Measurements from ENCODE around the gene SLC38A5.
A peak's percentile ranks its signal among the peaks of the same experiment; 100 is the strongest.
"Not testable (repeated sequence)": the region's sequence is repeated elsewhere in the genome, so short reads cannot be mapped to it uniquely, and the experiment has no call there.

Gene SLC38A5

DNA sequence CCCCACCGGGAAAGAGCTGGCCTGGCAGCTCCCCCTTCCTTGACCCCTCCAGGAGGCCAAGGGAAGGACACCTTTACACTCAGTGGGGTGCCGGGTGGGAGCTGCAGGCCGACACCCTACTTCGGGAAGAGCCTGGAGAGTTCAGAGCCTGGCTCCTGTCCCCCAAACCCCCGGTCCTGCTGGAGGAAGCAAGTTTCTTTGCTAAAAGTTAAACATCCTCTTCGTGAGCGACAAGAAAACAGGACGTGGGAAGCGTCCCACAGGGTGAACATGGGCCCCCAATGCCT lies 3.6 kb upstream of the SLC38A5 start:
- no peak for DNase-seq
- in situ Hi-C loops (cut with HindIII; ENCODE audit: low pct_ligation_motif_present, low pct_unique_long_range_greater_than_20kb, low sequenced_read_pairs) = no loop called here

DNA sequence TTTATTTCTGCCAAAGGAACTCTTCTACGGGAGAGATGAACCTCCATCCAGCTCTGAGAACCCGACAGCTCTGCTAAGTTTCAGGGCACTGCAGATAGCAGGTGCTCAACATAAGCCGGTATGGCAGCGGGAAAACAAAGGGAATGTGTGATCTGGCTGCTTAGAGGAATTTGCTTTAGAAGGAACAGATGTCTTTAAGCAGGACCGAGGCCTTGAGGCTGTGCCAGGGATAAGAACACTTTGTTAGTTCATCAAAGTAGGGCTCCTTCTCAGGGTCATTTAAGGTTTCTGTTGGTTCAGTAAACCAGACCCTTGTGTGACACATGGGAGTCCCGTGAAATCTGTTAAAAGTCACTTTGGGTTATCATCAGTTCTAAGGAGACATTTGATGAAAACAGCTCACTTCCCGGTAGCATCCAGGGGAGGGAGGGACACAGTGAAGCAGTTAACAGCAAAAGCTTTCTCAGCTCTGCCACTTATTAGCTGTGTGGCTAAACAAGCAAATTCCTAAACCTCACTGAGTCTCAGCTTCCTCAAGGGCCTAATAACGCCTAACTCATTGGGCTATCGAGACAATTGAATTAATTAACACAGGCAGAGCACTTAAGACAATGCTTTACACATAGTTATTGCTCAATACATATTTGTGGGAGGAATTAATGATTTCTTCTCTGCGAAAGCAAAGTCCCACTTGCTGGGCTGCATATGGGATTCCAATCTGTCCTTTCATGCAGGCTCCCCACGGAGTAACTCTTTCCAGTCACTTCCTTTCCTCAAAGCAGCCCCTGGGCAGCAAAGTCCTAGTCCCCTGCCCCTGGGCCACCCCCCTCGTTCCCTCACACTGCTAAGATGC lies 3.0 kb upstream of the SLC38A5 start:
- DNase-seq = no peak
- in situ Hi-C loops (cut with HindIII; ENCODE audit: low pct_ligation_motif_present, low pct_unique_long_range_greater_than_20kb, low sequenced_read_pairs) = no loop called here

DNA sequence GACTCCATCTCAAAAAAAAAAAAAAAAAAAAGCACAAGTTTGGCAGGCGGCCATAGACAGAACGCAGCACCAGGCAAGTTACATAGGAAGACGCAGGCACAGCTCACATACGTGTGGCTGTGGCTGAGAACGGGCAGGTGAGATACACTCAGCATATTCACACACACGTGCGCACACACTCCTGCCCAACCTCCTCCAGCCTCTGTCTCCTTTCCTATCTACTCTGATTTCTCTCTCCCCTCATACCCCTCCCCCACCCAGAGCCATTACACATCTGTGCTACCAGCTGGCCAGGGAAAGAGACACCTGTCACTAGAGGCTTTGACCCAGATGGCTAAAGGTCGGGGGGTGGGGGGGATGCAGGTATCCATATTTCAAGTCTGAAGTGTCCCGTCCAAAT lies 2.2 kb upstream of the SLC38A5 start:
- DNase-seq = no peak
- in situ Hi-C loops (cut with HindIII; ENCODE audit: low pct_ligation_motif_present, low pct_unique_long_range_greater_than_20kb, low sequenced_read_pairs) = no loop called here

DNA sequence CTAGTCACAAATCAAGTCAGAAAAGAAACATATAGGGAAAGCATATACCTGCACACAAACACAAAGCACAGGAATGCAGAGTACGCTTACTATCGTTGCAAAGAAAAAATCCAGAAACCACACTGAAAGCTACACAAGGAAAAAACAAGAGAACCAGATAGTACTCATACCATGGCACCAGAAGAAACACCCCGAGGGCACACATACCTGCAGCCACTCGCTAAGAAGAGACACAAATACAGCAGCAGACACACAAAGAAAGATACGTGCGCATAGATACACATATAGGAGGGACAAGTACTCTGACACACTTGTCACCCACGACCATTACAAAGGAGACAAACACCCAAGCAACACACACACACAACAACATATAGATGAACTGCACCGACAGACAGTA lies 1.4 kb upstream of the SLC38A5 start:
- in situ Hi-C loops (cut with HindIII; ENCODE audit: low pct_ligation_motif_present, low pct_unique_long_range_greater_than_20kb, low sequenced_read_pairs) = no loop called here
- no peak for DNase-seq

DNA sequence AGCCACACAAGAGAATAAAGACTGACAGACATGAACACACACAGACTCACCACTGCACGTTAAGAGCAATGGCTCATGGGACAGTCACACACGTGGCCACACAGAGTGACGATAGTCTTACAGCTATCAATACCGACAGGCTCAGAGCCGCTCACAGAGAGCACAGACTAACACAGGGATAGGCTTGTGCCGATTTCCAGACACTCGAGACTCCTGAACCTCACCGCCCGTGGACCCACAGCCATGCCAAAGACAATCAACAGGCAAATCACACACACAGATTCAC lies 716 bp upstream of the SLC38A5 start:
- in situ Hi-C loops (cut with HindIII; ENCODE audit: low pct_ligation_motif_present, low pct_unique_long_range_greater_than_20kb, low sequenced_read_pairs) = no loop called here

DNA sequence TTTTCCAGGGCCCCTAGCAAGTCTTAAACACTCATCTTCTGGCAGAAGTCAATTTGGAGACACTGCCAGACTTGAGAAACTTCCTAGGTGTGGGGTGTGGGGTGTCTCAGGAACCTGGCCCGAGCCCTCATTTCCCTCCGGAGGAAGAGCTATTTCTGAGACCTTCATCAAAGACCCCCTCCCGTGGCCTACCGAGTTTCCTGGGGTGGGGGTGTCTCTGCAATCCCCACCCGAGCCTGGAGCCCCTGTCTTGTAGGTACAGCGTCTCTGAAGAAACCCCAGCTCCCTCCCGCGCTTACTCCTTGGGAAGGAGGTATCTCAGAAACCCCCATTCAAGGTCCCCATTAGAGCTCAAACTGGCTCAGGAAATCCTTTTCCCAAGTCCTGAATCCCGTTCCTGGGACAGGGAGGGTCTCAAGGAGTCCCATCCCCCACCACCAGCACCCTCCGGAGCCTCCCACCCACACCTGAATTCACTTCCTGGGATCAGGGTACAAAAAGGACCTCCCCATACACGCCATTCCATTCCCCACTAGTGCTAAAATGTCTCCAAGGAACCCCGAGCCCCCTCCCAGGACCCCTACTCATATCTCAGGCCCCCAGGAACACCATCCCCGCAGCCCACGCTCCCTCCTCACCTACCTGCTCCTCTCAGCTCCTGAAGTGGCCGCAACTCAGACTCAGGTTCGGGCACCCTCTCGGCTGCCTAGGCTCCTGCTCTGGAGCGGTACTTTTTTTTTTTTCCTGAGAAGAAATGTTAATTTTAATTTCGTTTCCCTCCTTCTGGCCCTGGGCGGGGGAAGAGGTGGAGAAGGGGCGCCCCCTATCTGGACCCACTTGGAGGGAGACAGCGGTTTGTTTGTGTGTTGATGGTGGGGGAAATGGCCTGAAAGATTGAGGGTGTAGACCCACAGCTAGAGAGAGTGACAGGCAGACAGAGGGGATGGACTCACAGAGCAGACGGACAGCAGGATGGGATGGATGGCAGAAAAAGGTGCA lies 1.1 kb downstream of the SLC38A5 start:
- in situ Hi-C loops (cut with HindIII; ENCODE audit: low pct_ligation_motif_present, low pct_unique_long_range_greater_than_20kb, low sequenced_read_pairs) = no loop called here
- no peak for DNase-seq

More for the DNA sequence above, 716 bp upstream of the SLC38A5 start:
- DNase-seq = no peak

DNA sequence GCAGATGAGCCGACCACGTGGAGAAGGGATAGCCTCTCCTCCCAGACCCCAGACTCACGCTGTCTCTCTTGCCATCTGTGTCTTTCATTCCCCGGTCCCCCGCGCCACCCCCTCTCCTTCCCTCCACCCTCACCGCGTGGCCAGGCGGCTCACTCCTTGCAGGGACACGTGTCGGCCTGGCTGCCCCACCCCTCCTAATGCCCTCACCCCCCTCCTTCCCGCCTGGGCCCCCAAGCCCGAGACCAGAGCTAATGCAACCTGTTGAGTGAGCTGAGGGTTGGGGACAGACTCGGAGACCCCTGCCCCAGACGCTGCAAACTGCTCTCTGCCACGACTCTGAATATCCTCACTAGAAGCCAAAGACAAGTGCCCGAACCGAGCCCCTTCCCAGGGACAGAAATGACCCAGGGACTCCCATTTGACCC lies 1.8 kb downstream of the SLC38A5 start:
- DNase-seq = no peak
- in situ Hi-C loops (cut with HindIII; ENCODE audit: low pct_ligation_motif_present, low pct_unique_long_range_greater_than_20kb, low sequenced_read_pairs) = no loop called here

DNA sequence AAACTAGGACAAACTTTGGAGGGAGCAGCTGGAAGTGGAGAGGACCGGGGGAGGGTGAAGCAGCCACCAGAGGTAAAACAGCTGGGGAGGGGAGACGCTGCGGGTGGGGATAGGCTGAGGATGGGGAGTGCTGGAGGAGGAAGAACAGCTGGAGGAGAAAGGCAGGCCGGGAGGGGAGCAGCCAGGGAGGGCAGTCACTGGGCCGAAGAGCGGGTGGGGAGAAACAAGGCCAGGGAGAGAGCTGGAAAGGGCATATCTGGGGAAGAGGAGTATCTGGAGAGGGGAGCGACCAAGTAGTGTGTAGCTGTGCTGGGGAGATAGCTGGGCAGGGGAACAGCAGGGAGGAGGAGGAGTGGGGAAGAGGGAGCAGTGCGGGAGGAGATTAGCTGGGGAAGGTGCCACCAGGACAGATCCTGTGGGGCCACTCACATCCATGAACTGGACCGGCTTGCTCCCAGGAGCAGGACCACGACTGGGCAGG lies 2.7 kb downstream of the SLC38A5 start:
- no peak for DNase-seq
- in situ Hi-C loops (cut with HindIII; ENCODE audit: low pct_ligation_motif_present, low pct_unique_long_range_greater_than_20kb, low sequenced_read_pairs) = no loop called here

DNA sequence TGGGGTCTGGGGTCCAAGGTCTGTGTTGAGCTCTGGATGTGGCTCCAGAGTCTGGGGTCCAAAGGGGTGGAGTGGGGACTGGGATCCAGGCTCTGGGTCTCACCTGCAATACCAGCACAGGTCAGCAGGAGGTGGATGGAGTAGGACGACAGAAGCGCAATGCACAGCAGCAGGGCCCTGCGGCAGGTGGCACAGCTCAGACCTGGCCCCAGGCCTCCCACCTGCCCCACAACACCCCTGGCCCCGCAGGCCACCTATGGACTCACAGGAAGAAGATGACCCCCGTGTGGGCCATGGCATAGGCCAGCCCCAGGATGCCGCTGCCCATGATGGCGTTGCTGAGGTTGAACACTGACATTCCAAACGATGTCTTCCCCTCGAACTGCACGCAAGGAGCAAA lies 3.4 kb downstream of the SLC38A5 start:
- in situ Hi-C loops (cut with HindIII; ENCODE audit: low pct_ligation_motif_present, low pct_unique_long_range_greater_than_20kb, low sequenced_read_pairs) = no loop called here
- no peak for DNase-seq

DNA sequence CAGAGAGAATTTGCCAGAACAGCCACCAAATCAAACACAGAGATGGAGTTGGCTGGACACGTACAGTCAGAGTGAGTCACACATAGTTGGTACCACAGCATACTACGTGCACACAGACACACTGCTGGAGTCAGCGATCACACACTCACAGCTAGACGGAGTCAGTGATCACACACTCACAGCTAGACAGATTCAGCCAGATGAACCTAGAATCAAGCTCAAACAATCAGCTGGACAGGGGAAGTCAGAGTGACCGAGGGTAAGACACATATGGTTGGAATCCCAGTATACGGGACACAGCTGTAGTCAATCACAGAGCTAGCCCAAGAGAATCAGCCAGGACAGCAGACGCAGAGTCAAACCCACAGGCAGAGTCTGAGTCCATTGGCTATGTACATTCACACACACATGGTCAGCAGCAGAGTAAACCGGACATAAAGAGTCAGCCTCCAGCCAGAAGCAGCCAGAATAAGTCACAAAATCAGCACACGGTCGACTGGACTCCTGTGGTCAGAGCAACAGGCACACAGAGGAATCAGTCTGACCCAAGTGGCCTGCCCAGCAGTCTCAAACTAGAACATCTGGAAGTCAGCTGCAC lies 4.6 kb downstream of the SLC38A5 start:
- DNase-seq = peak; percentile 16
- in situ Hi-C loops (cut with HindIII; ENCODE audit: low pct_ligation_motif_present, low pct_unique_long_range_greater_than_20kb, low sequenced_read_pairs) = no loop called here

DNA sequence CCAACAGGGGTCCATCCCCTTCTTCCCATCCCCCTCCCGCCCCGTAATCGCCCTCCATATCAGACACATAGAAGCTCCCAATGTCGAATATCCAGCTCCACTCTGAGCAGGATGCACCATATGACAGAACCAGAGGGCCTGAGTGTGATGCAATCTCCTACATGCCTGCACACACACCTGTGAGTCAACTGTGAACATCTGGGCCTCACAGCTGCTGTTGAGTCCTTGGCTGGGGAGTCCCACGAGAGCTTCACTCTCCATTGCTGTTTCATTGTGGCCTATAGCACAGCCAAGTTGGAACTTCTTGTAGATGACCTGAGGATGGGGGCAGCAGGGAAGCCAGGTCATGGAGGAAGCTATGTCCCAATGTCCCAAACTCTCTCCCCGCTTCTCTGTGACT lies 8.2 kb downstream of the SLC38A5 start:
- DNase-seq = no peak
- in situ Hi-C loops (cut with HindIII; ENCODE audit: low pct_ligation_motif_present, low pct_unique_long_range_greater_than_20kb, low sequenced_read_pairs) = no loop called here

DNA sequence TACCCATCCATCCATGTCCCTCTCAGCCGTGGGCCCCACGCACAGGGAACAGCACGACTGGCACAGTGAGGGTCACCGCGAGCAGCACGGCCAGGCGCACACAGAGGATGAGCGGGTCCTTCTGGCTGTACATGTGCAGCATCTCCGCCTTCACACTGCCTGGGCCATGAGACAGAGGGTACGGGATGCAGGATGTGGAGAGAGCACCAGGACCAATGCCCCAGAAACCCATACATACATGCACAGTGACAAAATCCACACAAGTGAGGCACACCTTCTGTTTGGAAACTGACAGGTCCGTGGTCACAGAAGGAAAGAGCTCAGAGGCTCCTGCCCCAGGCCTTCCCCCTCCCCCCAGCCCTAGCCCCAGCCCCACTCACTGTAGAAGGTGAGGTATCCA lies 9.5 kb downstream of the SLC38A5 start:
- no peak for DNase-seq
- in situ Hi-C loops (cut with HindIII; ENCODE audit: low pct_ligation_motif_present, low pct_unique_long_range_greater_than_20kb, low sequenced_read_pairs) = no loop called here

DNA sequence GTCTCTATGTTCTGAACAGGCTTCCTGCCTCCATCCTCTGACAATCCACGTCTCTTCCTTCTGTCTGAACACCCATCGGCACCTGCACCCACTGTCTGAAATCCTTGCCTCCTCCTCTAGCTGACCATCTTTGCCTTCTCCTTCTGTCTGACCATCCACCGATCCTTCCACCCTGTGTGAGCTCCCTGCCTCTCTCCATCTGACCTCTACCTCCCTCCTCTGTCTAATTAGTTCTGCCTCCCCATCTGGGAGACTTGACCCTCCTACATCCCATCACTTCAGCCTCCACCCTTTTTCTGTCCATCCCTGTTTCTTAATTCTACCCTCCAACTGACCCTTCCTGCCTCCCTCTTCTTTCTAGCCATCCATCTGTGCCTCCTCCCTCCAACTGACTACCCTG lies 10.0 kb downstream of the SLC38A5 start:
- in situ Hi-C loops (cut with HindIII; ENCODE audit: low pct_ligation_motif_present, low pct_unique_long_range_greater_than_20kb, low sequenced_read_pairs) = no loop called here
- DNase-seq = no peak

DNA sequence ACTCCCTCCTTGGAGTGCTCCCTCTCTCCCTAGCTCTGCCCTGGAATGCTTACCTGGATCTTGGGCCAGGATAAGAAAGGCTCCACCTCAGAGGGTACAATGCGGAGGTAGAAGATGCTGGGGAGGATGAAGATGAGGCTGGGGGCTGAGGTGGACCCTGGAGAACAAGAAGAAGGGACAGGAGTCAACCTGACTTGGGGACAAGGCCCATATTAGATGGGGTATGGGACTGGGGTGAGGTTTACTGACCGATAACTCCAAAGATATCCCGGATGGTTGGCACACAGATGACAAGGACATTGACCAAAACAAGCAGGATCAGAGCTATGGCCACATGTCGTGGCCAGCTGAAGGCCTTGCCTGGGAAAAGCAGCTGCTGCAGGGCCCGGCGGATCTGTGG lies 10.6 kb downstream of the SLC38A5 start:
- in situ Hi-C loops (cut with HindIII; ENCODE audit: low pct_ligation_motif_present, low pct_unique_long_range_greater_than_20kb, low sequenced_read_pairs) = no loop called here
- DNase-seq = no peak

DNA sequence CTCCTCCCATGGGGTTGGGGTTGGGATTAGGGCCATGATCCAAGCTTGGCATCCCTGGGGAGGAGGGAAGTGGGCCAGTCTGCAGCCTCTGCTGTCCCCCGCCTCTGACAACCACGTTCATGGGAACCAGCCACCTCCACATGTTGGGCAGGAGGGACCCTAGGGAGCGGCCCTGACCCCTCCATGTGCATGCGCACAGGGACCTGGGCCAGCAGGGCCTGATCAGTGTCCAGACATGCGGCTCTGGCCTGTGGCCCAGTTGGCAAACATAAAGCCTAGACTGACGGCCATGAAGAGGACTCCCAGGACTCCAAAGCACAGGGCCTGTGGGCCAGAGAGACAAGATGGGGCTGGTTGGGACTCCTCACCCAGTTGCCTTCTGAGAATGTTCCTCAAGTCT lies 11.3 kb downstream of the SLC38A5 start:
- DNase-seq = no peak
- in situ Hi-C loops (cut with HindIII; ENCODE audit: low pct_ligation_motif_present, low pct_unique_long_range_greater_than_20kb, low sequenced_read_pairs) = no loop called here

DNA sequence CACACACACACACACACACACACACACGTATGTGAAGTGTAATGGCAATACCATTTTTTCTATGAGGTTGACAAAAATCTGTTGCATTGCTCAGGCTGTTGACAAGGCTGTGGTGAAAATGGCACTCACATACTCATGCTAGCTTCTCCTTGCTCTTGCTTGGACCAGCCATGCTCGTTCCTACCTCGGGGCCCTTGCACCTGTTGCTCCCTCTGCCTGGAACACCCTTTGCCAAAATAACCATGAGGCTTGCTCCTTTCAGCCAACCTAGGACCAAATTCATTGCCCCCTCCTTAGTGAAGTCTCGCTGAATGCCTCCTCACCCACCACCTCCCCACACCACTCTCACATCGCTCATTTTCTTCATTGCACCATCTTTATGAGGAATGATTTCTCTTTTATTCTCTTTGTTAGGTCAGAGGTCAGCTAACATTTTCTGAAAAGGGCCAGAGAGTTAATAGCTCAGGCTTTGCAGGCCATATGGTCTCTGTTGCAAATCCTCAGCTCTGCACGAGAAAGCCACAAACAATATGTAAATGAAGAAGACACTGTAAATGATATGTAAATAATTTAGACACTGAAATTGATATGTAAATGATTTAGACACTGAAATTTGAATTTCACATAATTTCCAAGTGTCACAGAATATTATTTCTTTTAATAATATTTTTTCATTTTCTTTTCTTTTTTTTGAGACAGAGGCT lies 13.3 kb downstream of the SLC38A5 start:
- in situ Hi-C loops (cut with HindIII; ENCODE audit: low pct_ligation_motif_present, low pct_unique_long_range_greater_than_20kb, low sequenced_read_pairs) = no loop called here

DNA sequence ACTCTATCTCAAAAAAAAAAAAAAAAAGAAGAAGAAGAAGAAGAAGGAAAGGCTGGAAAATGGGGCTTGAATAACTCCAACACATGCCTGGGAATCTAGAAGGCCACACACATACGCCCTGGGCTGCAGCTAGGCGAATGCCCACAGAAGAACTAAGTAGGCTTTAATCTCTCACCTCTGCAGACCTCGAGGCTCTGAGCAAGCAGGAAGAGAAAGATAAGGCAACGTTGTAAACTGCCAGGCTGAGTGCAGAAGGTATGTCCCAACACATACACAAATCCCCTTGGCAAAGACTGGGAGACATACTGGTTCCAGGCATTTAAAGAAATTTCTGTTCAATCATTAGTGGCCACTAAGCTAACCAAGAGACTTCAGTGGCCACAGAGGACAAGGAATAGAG lies 18.4 kb downstream of the SLC38A5 start:
- in situ Hi-C loops (cut with HindIII; ENCODE audit: low pct_ligation_motif_present, low pct_unique_long_range_greater_than_20kb, low sequenced_read_pairs) = no loop called here
- no peak for DNase-seq

More for the DNA sequence above, 13.3 kb downstream of the SLC38A5 start:
- no peak for DNase-seq

DNA sequence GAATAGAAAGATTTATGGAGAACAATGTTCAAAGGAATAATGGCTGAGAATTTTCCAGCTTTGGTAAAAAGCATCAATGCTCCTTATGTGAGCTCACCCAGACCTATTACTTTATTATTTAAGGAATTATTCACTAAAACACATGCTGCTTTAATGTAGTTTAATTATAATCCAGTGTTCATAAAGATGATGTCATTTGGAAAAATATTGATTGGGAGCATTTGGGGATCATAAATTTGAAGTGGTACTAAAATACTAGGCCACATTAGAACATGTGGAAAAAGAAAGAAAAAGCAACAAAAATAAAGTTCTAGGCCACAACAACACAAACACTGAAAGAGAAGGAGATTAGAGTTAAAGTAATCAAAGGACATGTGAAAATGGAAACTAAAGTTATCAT lies 20.0 kb downstream of the SLC38A5 start:
- DNase-seq = no peak
- in situ Hi-C loops (cut with HindIII; ENCODE audit: low pct_ligation_motif_present, low pct_unique_long_range_greater_than_20kb, low sequenced_read_pairs) = no loop called here

DNA sequence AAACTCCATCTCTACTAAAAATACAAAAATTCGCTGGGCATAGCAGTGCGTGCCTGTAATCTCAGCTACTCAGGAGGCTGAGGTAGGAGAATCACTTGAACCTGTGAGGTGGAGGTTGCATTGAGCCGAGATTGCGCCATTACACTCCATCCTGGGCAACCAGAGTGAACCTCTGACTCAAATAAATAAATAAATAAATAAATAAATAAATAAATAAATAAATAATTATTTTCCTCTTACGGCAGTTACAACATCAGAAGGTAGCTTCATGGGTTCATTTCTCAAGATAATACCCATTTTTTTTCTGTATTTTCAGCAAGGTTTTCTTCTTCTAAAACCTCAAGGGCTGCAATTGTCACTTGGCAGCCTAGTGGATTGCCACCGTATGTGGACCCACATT lies 22.9 kb downstream of the SLC38A5 start:
- in situ Hi-C loops (cut with HindIII; ENCODE audit: low pct_ligation_motif_present, low pct_unique_long_range_greater_than_20kb, low sequenced_read_pairs); DNase-seq: not testable (repeated sequence)
